Left hindlimb (tissue), 1 donor: ENCODE data around the gene ADARB2.
"Not testable (repeated sequence)": the region's sequence is repeated elsewhere in the genome, so short reads cannot be mapped to it uniquely, and the experiment has no call there.

Source experiments
- DNase-seq: peaks from one replicate; pipeline ENCODE4 v3.0.0-alpha.2; 2018

Gene ADARB2

GRCh38 chr10:1360011-1360557 is 377.2 kb downstream of the ADARB2 start:
- DNase-seq: no peak

GRCh38 chr10:1359626-1359955 is 377.7 kb downstream of the ADARB2 start:
- DNase-seq: no peak

- DNase-seq: no peak
Measured at GRCh38 chr10:1358860-1359625, 378.3 kb downstream of the ADARB2 start.

DNA sequence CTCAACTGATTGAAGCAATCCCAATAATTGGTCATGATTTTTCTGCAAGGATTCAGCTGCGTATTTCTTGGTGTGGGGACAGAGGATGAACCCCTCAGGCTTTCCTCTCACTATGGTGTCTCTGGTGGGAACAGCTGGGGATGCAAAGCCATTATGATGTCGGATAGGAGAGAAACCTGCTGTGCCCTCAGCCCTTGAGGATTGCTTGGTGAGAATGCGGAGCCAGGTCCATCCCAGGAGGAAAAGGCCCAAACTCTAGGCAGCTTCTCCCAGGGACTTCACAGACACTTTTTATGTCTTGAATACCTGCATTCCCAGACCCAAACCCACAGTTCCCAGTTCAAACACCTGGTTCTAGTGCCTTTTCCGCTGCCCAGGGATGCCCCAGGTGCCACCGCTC is 379.2 kb downstream of the ADARB2 start:
- no peak for DNase-seq

GRCh38 chr10:1356349-1356748 is 381.0 kb downstream of the ADARB2 start:
- DNase-seq: no peak

- no peak for DNase-seq
Measured at GRCh38 chr10:1354809-1355710, 382.3 kb downstream of the ADARB2 start.

GRCh38 chr10:1352296-1352695 is 385.0 kb downstream of the ADARB2 start:
- DNase-seq: not testable (repeated sequence)

DNA sequence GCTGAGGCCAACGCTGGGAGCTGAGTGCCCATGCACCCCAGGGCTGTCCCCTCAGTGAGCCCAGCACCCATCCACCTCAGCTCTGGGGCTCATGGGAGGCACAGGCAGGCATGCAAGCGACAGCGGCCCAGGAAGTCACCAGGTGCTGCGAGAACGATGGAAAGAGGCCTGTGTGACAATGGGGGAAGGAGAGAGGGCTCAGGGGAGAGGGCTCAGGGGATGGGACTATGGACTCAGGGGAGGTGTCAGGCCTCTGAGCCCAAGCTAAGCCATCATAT is 388.6 kb downstream of the ADARB2 start:
- DNase-seq: no peak

DNA sequence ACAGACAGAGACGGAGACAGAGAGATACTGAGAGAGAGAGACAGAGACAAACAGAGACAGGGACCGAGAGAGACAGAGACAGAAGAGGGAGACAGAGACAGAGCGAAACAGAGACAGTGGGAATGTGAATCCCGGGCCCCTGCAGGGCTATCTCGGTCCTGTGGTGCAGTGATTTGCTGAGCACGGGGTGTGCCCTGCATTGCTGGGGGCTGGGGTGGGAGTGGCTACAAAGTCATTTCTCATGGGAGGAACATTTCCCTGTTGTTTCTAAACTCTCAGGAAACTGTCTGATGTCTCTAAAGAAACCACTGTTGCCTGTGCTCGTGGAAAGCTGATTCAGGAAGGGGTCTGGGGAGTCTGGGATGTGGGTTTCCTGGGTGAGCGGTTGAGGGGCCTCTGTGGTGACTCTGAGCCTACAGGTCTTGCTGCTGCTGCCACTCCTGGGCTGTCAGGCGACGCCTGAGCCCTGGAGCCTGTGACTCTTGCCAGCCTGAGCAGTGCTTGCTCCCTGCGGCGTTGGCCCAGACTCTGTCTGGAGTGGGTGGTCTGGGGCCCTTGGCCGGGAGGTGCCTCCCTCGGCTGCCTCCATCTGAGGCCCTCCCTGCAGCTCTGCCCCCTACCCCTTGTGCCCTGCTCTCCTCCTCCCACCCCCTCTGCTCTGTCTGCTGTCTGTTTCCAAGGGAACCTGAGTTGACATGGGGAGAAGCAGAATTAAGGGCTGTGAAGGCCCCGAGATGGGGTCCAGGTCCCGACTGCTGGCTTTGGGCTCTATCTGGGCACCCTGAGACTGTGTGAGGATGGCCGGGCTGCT is 389.2 kb downstream of the ADARB2 start:
- no peak for DNase-seq

DNA sequence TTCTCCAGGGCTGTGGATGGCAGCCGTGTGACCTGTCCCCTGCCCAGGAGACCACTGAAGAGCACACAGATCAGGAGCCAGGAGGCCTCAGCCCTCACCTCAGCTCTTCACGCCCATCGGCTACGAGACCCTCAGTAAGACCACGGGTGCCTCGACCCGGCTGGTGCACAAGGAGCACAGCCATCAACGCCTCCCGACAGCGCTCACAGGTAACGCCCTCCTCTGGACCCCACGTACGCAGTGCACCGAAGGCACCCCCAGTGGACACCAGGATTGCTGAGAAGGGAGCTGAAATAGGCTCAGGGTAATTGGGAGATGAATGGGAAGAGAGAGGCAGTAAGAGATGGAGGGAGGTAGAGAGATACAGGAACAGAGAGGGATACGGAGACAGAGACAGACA is 389.8 kb downstream of the ADARB2 start:
- no peak for DNase-seq

DNA sequence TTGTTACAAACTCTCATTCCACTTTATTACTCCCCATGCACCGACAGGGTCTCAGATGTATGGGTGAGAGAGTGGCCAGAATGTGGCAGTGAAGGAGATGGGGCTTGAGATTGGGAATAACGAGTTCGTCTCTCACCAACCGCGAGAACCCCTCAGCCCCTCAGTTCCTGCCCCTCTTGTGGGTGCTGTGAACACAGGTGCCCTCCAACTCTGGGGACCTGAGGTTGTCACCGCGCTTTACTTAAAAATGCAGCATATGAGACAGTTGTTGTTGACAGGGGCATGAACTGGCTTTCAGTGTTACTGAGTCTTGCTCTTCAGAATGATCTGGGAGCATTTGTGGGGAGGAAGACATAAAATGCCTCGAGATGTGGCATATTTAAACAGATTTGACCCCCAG is 391.1 kb downstream of the ADARB2 start:
- no peak for DNase-seq

- no peak for DNase-seq
Measured at GRCh38 chr10:1345368-1345767, 392.0 kb downstream of the ADARB2 start.

- no peak for DNase-seq
Measured at GRCh38 chr10:1344846-1345245, 392.5 kb downstream of the ADARB2 start.

DNA sequence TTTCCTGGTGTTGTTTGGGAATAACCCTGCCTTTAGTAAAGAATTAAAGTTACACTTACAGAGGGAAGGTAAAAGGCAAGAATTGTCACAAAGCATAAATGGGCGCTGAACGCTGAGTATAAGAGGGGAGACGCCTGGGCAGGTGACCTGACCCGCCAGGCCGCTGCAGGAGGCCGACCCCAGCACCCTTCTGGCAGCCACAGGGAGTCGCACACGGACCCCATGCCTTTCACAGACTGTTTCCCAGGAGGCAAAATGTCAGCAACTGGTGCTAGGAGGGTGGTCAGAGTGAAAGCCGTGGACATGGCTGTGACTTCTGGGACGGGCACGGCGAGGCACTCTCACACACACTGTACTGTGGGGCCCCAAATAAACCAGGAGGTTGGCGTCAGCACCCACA is 392.9 kb downstream of the ADARB2 start:
- no peak for DNase-seq

GRCh38 chr10:1343176-1343575 is 394.1 kb downstream of the ADARB2 start:
- DNase-seq: no peak

DNA sequence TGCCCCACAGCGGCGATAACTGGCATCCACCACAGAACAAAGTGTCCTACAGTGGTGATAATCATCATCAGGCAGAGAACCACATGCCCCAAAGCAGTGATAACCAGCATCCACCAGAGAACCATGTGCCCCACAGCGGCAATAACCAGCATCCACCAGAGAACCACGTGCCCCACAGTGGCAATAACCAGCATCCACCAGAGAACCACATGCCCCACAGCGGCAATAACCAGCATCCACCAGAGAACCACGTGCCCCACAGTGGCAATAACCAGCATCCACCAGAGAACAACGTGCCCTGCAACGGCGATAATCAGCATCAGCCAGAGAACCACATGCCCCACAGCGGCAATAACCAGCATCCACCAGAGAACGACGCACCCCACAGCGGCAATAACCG is 396.3 kb downstream of the ADARB2 start:
- DNase-seq: not testable (repeated sequence)

DNA sequence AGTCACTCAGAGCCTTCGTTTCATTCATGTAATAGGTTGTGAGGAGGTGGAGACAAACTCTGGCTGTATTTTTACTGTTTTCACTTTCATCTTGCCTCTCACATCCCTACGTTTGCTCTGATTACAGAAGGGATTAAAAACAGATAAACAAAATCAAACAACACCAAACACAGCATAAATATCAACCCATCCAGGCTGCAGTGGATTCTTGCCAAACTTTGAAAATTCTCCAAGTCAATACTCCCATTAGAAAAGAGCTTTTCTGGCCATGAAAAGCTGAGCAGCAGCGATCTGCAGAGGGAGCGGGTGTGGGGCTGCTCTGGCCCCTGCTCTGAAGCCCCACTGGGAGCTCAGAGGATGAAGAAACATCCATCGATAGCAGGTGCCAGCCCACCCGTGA is 397.9 kb downstream of the ADARB2 start:
- DNase-seq: no peak

- DNase-seq: no peak
Measured at GRCh38 chr10:1335642-1336041, 401.7 kb downstream of the ADARB2 start.

DNA sequence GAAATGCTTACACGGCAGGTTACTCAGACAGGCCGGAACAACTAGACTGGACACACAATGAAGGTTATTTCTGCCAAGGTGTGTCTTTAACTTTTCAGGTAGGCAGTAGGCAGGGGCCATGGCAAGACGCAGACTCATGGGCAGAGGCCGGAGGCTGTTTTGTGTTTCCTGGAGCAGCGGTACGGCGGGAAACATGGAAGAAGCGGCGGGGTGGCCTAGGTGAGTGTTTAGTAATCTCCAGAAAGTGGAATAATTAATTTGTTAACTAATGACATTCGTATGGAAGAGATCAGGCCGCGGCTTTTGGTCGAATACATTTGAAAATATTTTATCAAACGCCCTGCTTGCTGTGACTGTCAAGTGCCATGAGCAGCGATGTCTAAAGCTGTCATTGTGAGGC is 403.3 kb downstream of the ADARB2 start:
- DNase-seq: no peak

- DNase-seq: no peak
Measured at GRCh38 chr10:1331560-1331959, 405.8 kb downstream of the ADARB2 start.

DNA sequence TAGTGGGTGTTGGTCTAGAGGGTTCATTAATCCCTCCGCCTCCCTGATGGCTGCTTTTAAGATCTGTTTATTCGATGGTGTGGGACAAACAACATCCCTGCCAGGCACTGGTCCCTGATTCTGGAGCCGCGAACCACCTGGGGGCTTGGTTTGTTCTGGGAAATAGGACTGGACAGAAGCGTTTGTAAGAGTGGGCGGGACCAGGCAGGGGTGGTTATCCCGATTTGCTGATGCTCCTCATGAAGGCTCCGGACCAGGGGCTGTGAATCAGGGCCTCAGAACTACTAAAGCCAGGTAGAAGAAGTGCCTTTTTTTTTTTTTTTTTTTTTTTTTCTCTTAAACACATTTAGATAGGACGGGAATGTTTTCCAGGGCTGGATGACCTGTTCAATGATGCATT is 407.7 kb downstream of the ADARB2 start:
- DNase-seq: no peak

DNA sequence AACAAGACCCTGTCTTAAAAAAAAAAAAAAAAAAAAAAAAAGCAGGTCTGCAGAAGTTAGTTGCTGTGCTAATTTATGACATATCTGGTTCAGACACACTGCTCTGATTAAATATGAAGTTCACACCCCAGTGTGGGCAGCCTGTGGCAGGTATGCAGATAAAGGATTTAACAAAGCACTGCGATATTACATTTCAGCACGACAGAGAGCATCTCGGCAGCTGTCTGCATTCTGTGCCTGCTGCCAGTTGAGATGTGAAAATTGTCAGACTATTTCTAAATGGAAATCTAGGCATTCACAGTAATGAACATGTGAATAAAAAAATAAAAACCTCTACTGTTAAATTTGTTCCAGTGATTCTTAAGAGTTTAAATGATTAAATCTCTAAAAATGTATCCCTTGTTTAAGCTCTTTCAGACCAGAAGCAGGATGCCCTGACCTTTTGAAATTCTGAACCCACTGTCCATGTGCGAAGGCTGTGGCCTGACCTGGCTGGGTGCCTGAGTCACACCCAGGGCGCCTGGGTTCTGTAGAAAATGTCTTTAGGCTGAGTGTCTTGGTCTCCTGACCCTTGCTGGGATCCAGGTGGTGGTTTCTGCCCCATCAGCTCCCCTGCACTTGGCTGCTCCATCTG is 408.2 kb downstream of the ADARB2 start:
- DNase-seq: no peak
